Measurements from ENCODE around the gene CDS2.
A peak's percentile ranks its signal among the peaks of the same experiment; 100 is the strongest.

The CDS2 gene

DNA sequence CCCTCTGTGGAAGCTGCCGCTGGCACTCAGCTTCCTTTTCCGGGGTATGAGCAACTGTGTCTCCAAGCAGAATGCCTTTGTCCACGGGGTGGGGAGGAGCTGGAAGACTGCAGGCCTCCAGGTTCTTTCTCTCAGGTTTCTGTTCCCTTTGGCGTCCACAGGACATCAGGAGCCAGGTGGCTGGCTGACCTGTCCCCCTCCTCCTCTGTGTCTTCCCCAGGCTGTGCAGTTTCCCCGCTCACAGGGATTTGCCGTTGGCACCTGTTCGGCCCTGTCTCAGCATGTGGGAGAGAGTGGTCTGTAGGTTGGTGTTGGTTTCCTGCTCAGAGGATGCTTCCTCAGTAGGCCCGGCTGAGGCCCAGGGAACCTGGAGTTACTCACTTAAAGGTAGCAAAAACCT is 43.5 kb downstream of the CDS2 start:
- H2AK5ac ChIP-seq (ENCODE audit: low read depth, low read length): peak overlapping the region; percentile 27
- H3K14ac ChIP-seq (ENCODE audit: low read length): no peak overlapping the region
- no peak for DNase-seq (ENCODE audit: low spot score)
- H2BK12ac ChIP-seq (ENCODE audit: low read length): no peak overlapping the region
- H3K9me3 ChIP-seq (replicated peaks in 1 of 2; ENCODE audit: control insufficient read depth in 2 of 2, insufficient read depth in 1 of 2, low read depth in 1 of 2, low read length in 2 of 2): no peaks in the 10 kb centered on the region
- no peak overlapping the region for H3K4ac ChIP-seq (ENCODE audit: low read length)
- no peak overlapping the region for H2BK5ac ChIP-seq (ENCODE audit: low read length)
- no peak overlapping the region for H2BK120ac ChIP-seq (ENCODE audit: low read depth, low read length)
- no peak overlapping the region for H3K27ac ChIP-seq (replicated peaks; ENCODE audit: low read length)
- H3K23ac ChIP-seq (ENCODE audit: low read depth, low read length, poor library complexity): no peak overlapping the region
- no peak overlapping the region for H3K4me2 ChIP-seq (ENCODE audit: insufficient read depth, low read length, poor library complexity, severe bottlenecking)
- peak overlapping the region; percentile 89 for H3K18ac ChIP-seq (ENCODE audit: low read length)
- H3K36me3 ChIP-seq (replicated peaks in 1 of 2; ENCODE audit: control insufficient read depth in 2 of 2, insufficient read depth in 2 of 2, low read length in 2 of 2): peaks cover 4 to 25% of the 10 kb centered on the region in 2 donors
- peak overlapping the region; percentile 30 for H4K91ac ChIP-seq (ENCODE audit: low read depth, low read length, poor library complexity)
- no peaks in the 10 kb centered on the region for H3K27me3 ChIP-seq (ENCODE audit: control insufficient read depth in 3 of 3, insufficient read depth in 3 of 3, low read depth in 1 of 3, low read length in 3 of 3)
- peak overlapping the region; percentile 9 for H3K9ac ChIP-seq (ENCODE audit: low read depth, low read length, poor library complexity)
- no peak overlapping the region for H3K4me3 ChIP-seq (ENCODE audit: low read length in 2 of 2)
- no peak overlapping the region for H4K8ac ChIP-seq (ENCODE audit: low read depth, low read length)
- H2AFZ ChIP-seq (ENCODE audit: low read length): no peak overlapping the region
- peaks cover 13% of the 10 kb centered on the region for H3K79me1 ChIP-seq (ENCODE audit: low read depth, low read length)
- peaks cover 30 to 56% of the 10 kb centered on the region in 2 donors for H3K4me1 ChIP-seq (ENCODE audit: control insufficient read depth in 2 of 2, insufficient read depth in 1 of 2, low read depth in 1 of 2, low read length in 2 of 2)
- no CpG with 5 or more reads among the region's 8 CpGs for WGBS, 2 donors (ENCODE audit: extremely low coverage in 2 of 2, insufficient read length in 2 of 2, insufficient replicate concordance in 1 of 2)
- H2BK15ac ChIP-seq (ENCODE audit: low read length): no peak overlapping the region

DNA sequence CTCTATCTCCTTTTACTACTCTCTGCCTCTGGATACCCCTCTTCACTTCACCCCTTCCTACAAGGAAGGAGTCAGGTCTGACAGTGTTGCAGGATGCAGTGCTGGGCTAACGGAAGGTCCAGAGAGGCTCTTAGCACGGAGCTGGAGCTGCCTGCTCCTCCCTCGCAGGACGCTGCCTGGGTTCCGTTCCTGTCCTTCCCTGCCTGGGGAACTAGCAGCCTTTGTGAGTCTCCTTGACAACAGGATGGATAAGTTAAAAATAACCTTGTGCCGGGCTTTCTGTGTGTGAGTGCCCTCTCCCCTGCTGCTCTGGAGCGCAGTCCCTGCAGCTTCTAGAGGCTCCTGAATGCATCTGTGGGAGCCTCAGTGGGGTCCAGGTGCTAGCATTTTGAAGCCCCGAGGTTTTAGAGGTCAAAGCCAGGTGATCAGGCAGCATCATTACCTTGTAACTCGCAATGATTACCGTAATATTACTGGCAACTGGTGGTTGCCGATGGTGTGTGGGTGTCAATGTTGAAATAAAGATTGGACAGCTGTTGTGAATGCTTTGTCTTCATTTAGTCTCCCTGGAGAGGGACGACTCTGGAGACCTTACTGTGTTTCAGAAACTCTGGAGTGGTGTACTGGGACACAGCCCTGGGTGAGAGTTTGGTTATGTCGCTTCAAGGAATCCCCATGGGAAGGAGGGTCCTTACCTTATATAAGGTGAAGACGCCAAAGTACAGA is 44.4 kb downstream of the CDS2 start:
- no peak overlapping the region for H3K4me3 ChIP-seq (ENCODE audit: low read length in 2 of 2)
- WGBS, 2 donors (ENCODE audit: extremely low coverage in 2 of 2, insufficient read length in 2 of 2, insufficient replicate concordance in 1 of 2): no CpG with 5 or more reads among the region's 14 CpGs
- H4K91ac ChIP-seq (ENCODE audit: low read depth, low read length, poor library complexity): no peak overlapping the region
- H2AK5ac ChIP-seq (ENCODE audit: low read depth, low read length): no peak overlapping the region
- H3K23ac ChIP-seq (ENCODE audit: low read depth, low read length, poor library complexity): no peak overlapping the region
- H4K8ac ChIP-seq (ENCODE audit: low read depth, low read length): no peak overlapping the region
- H3K27me3 ChIP-seq (ENCODE audit: control insufficient read depth in 3 of 3, insufficient read depth in 3 of 3, low read depth in 1 of 3, low read length in 3 of 3): no peaks in the 10 kb centered on the region
- peaks cover 4 to 26% of the 10 kb centered on the region in 2 donors for H3K36me3 ChIP-seq (replicated peaks in 1 of 2; ENCODE audit: control insufficient read depth in 2 of 2, insufficient read depth in 2 of 2, low read length in 2 of 2)
- no peak overlapping the region for H3K4ac ChIP-seq (ENCODE audit: low read length)
- no peak overlapping the region for H3K9ac ChIP-seq (ENCODE audit: low read depth, low read length, poor library complexity)
- no peaks in the 10 kb centered on the region for H3K9me3 ChIP-seq (replicated peaks in 1 of 2; ENCODE audit: control insufficient read depth in 2 of 2, insufficient read depth in 1 of 2, low read depth in 1 of 2, low read length in 2 of 2)
- H2BK120ac ChIP-seq (ENCODE audit: low read depth, low read length): no peak overlapping the region
- H2AFZ ChIP-seq (ENCODE audit: low read length): no peak overlapping the region
- H3K4me2 ChIP-seq (ENCODE audit: insufficient read depth, low read length, poor library complexity, severe bottlenecking): no peak overlapping the region
- H3K14ac ChIP-seq (ENCODE audit: low read length): peak overlapping the region; percentile 49
- peaks cover 30 to 57% of the 10 kb centered on the region in 2 donors for H3K4me1 ChIP-seq (ENCODE audit: control insufficient read depth in 2 of 2, insufficient read depth in 1 of 2, low read depth in 1 of 2, low read length in 2 of 2)
- no peak overlapping the region for H2BK15ac ChIP-seq (ENCODE audit: low read length)
- H2BK5ac ChIP-seq (ENCODE audit: low read length): no peak overlapping the region
- DNase-seq (ENCODE audit: low spot score): peak; percentile 36
- peak overlapping the region; percentile 56 for H3K27ac ChIP-seq (replicated peaks; ENCODE audit: low read length)
- H3K18ac ChIP-seq (ENCODE audit: low read length): peak overlapping the region; percentile 44
- H2BK12ac ChIP-seq (ENCODE audit: low read length): no peak overlapping the region
- H3K79me1 ChIP-seq (ENCODE audit: low read depth, low read length): peaks cover 11% of the 10 kb centered on the region

DNA sequence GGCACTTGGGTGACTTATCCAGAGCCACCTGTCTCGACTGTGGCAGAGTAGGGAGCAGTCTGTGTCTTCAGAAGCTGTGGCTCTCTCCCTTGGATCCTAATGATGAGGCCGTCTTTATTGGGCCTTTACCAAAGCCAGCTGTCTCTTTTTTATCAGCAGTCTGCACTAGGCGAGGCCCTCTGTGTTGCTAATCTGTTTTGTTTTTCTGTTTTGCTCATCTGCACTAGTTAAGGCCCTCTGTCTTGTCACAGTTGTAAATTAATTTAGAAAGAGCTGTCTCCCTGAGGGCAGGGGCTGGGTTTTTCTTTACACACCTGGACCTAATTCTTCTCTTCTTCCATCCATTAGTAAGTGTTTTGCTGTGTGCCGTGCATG is 45.0 kb downstream of the CDS2 start:
- H3K9ac ChIP-seq (ENCODE audit: low read depth, low read length, poor library complexity): no peak overlapping the region
- no peak for DNase-seq (ENCODE audit: low spot score)
- H2BK15ac ChIP-seq (ENCODE audit: low read length): no peak overlapping the region
- no peak overlapping the region for H3K14ac ChIP-seq (ENCODE audit: low read length)
- H3K23ac ChIP-seq (ENCODE audit: low read depth, low read length, poor library complexity): no peak overlapping the region
- no CpG with 5 or more reads among the region's 4 CpGs for WGBS, 2 donors (ENCODE audit: extremely low coverage in 2 of 2, insufficient read length in 2 of 2, insufficient replicate concordance in 1 of 2)
- no peak overlapping the region for H2BK120ac ChIP-seq (ENCODE audit: low read depth, low read length)
- peaks cover 4 to 32% of the 10 kb centered on the region in 2 donors for H3K36me3 ChIP-seq (replicated peaks in 1 of 2; ENCODE audit: control insufficient read depth in 2 of 2, insufficient read depth in 2 of 2, low read length in 2 of 2)
- H2AFZ ChIP-seq (ENCODE audit: low read length): no peak overlapping the region
- H2AK5ac ChIP-seq (ENCODE audit: low read depth, low read length): no peak overlapping the region
- H3K4ac ChIP-seq (ENCODE audit: low read length): no peak overlapping the region
- peaks cover 8% of the 10 kb centered on the region for H3K79me1 ChIP-seq (ENCODE audit: low read depth, low read length)
- H3K18ac ChIP-seq (ENCODE audit: low read length): no peak overlapping the region
- H3K9me3 ChIP-seq (replicated peaks in 1 of 2; ENCODE audit: control insufficient read depth in 2 of 2, insufficient read depth in 1 of 2, low read depth in 1 of 2, low read length in 2 of 2): no peaks in the 10 kb centered on the region
- no peak overlapping the region for H3K4me2 ChIP-seq (ENCODE audit: insufficient read depth, low read length, poor library complexity, severe bottlenecking)
- H2BK5ac ChIP-seq (ENCODE audit: low read length): no peak overlapping the region
- no peak overlapping the region for H4K91ac ChIP-seq (ENCODE audit: low read depth, low read length, poor library complexity)
- peak overlapping the region; percentile 5 for H3K27ac ChIP-seq (replicated peaks; ENCODE audit: low read length)
- no peak overlapping the region for H3K4me3 ChIP-seq (ENCODE audit: low read length in 2 of 2)
- peaks cover 28 to 55% of the 10 kb centered on the region in 2 donors for H3K4me1 ChIP-seq (ENCODE audit: control insufficient read depth in 2 of 2, insufficient read depth in 1 of 2, low read depth in 1 of 2, low read length in 2 of 2)
- no peak overlapping the region for H2BK12ac ChIP-seq (ENCODE audit: low read length)
- no peak overlapping the region for H4K8ac ChIP-seq (ENCODE audit: low read depth, low read length)
- no peaks in the 10 kb centered on the region for H3K27me3 ChIP-seq (ENCODE audit: control insufficient read depth in 3 of 3, insufficient read depth in 3 of 3, low read depth in 1 of 3, low read length in 3 of 3)

DNA sequence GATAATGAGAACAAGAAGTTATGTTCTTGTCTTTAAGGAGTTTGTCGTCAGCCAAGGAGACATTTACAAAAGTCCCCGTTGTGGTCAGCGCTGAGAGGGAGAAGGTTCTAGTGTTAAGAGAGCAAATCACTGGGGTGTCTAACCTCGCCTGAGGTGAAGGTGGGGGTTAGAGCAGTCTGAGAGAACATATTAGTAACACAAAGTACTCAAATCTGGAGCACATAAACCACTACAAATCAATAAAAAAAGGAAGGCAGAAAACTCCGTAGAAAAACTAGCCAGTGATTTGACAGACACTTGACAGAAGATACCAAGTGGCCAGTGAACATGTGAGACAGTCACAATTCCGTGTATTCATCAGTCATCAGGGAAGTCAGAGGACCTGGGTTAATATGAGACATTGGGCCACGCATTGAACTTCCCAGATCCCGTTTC is 45.4 kb downstream of the CDS2 start:
- H2AK5ac ChIP-seq (ENCODE audit: low read depth, low read length): no peak overlapping the region
- H3K79me1 ChIP-seq (ENCODE audit: low read depth, low read length): peaks cover 4% of the 10 kb centered on the region
- H3K18ac ChIP-seq (ENCODE audit: low read length): no peak overlapping the region
- no peak overlapping the region for H3K4me2 ChIP-seq (ENCODE audit: insufficient read depth, low read length, poor library complexity, severe bottlenecking)
- no peak overlapping the region for H3K14ac ChIP-seq (ENCODE audit: low read length)
- no peak overlapping the region for H2BK120ac ChIP-seq (ENCODE audit: low read depth, low read length)
- no peak overlapping the region for H3K4ac ChIP-seq (ENCODE audit: low read length)
- H3K23ac ChIP-seq (ENCODE audit: low read depth, low read length, poor library complexity): no peak overlapping the region
- WGBS, 2 donors (ENCODE audit: extremely low coverage in 2 of 2, insufficient read length in 2 of 2, insufficient replicate concordance in 1 of 2): no CpG with 5 or more reads among the region's 8 CpGs
- no peak overlapping the region for H2AFZ ChIP-seq (ENCODE audit: low read length)
- no peak overlapping the region for H2BK15ac ChIP-seq (ENCODE audit: low read length)
- H3K36me3 ChIP-seq (replicated peaks in 1 of 2; ENCODE audit: control insufficient read depth in 2 of 2, insufficient read depth in 2 of 2, low read length in 2 of 2): peaks cover 4 to 36% of the 10 kb centered on the region in 2 donors
- no peak for DNase-seq (ENCODE audit: low spot score)
- no peak overlapping the region for H4K8ac ChIP-seq (ENCODE audit: low read depth, low read length)
- H2BK5ac ChIP-seq (ENCODE audit: low read length): no peak overlapping the region
- no peak overlapping the region for H2BK12ac ChIP-seq (ENCODE audit: low read length)
- no peak overlapping the region for H4K91ac ChIP-seq (ENCODE audit: low read depth, low read length, poor library complexity)
- no peak overlapping the region for H3K27ac ChIP-seq (replicated peaks; ENCODE audit: low read length)
- H3K9me3 ChIP-seq (replicated peaks in 1 of 2; ENCODE audit: control insufficient read depth in 2 of 2, insufficient read depth in 1 of 2, low read depth in 1 of 2, low read length in 2 of 2): no peaks in the 10 kb centered on the region
- H3K4me3 ChIP-seq (ENCODE audit: low read length in 2 of 2): no peak overlapping the region
- no peaks in the 10 kb centered on the region for H3K27me3 ChIP-seq (ENCODE audit: control insufficient read depth in 3 of 3, insufficient read depth in 3 of 3, low read depth in 1 of 3, low read length in 3 of 3)
- peaks cover 28 to 52% of the 10 kb centered on the region in 2 donors for H3K4me1 ChIP-seq (ENCODE audit: control insufficient read depth in 2 of 2, insufficient read depth in 1 of 2, low read depth in 1 of 2, low read length in 2 of 2)
- H3K9ac ChIP-seq (ENCODE audit: low read depth, low read length, poor library complexity): no peak overlapping the region

Data from neuronal stem cell (in vitro differentiated cells).